ENCODE results near the gene ADAMTS2.

The ADAMTS2 gene

GRCh38 chr5:179280095-179280490, 65.2 kb downstream of the ADAMTS2 start:
- TF ChIP-seq, protein P1, sequence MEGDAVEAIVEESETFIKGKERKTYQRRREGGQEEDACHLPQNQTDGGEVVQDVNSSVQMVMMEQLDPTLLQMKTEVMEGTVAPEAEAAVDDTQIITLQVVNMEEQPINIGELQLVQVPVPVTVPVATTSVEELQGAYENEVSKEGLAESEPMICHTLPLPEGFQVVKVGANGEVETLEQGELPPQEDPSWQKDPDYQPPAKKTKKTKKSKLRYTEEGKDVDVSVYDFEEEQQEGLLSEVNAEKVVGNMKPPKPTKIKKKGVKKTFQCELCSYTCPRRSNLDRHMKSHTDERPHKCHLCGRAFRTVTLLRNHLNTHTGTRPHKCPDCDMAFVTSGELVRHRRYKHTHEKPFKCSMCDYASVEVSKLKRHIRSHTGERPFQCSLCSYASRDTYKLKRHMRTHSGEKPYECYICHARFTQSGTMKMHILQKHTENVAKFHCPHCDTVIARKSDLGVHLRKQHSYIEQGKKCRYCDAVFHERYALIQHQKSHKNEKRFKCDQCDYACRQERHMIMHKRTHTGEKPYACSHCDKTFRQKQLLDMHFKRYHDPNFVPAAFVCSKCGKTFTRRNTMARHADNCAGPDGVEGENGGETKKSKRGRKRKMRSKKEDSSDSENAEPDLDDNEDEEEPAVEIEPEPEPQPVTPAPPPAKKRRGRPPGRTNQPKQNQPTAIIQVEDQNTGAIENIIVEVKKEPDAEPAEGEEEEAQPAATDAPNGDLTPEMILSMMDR (IDR thresholded peaks at IDR 0.05), result no peak

DNA sequence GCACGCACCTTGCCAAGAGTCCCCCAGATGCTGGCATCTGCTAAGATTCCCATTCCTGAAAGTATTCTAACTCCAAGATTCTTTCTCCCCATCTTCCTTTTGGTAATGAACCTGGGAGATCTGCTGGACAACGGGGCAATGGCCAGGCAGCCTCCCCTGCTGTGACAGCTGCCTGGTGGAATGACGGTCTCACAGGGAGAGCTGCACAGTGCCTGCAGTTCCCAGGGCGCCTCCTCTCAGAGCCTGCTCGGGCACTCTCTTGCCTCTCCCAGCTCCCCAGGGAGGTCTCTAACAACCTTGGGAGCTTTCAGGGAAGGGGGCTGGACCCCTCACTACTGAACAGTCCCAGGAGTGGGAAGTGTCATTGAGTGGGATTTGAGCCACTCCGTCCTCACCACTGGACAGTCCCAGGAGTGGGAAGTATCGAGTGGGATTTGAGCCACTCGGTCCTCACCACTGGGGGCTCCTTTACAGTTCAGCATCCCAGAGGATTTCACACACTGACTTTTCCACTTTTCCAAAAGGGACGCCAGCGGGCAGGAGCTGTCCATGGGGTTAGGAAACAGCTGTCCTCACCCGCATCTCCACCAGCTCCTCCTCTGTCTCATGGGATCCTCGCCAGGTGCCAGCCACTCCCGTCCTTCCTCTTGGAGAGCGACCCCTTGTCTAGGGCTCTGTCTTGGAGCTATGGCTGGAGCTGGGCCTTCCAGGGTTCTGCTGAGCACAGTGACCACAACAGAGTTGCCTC, 65.7 kb downstream of the ADAMTS2 start:
- TF ChIP-seq, protein P1 (IDR thresholded peaks at IDR 0.05), result no peak

DNA sequence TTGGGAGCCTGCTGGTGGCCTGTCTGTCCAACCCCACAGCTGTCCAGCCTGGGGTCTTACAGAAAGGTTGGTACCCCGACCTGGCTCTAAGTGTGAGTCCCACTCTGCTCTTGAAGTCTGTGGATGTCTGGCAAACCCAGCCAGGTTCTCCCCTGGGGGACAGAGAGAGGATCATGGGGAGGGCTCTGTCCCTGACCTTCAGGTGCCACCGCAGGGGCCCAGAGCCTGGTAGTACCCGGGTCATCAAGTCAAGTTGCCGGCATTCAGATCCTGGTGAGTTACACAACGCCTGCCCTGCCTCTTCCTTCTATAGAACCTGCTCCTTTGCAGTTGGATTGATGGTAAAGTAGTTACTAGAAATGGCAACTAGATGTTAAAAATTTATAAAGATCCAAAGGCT, 66.7 kb downstream of the ADAMTS2 start:
- TF ChIP-seq, protein P1 (IDR thresholded peaks at IDR 0.05), result no peak

DNA sequence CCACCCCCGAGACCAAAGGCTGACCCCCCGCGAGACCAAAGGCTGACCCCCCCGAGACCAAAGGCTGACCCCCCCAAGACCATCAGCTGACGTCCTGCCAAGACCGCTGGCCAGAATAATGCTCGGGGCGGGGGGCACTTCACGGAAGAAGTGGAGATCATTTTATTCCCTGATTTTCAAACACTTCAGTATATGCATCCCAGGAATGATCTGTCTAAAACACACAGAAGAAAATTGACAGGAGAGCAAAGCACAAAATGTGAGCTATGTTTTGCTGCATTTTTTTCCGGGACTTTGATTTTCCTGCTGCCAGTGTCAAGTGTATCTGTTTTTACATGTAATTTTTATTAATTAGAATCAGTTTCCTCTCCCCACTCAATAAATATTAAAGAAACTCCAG, 67.1 kb downstream of the ADAMTS2 start:
- TF ChIP-seq, protein P1 (IDR thresholded peaks at IDR 0.05), result no peak

- TF ChIP-seq, protein P1 (IDR thresholded peaks at IDR 0.05), result no peak
These were observed 68.3 kb downstream of the ADAMTS2 start for GRCh38 chr5:179276838-179277395.

DNA sequence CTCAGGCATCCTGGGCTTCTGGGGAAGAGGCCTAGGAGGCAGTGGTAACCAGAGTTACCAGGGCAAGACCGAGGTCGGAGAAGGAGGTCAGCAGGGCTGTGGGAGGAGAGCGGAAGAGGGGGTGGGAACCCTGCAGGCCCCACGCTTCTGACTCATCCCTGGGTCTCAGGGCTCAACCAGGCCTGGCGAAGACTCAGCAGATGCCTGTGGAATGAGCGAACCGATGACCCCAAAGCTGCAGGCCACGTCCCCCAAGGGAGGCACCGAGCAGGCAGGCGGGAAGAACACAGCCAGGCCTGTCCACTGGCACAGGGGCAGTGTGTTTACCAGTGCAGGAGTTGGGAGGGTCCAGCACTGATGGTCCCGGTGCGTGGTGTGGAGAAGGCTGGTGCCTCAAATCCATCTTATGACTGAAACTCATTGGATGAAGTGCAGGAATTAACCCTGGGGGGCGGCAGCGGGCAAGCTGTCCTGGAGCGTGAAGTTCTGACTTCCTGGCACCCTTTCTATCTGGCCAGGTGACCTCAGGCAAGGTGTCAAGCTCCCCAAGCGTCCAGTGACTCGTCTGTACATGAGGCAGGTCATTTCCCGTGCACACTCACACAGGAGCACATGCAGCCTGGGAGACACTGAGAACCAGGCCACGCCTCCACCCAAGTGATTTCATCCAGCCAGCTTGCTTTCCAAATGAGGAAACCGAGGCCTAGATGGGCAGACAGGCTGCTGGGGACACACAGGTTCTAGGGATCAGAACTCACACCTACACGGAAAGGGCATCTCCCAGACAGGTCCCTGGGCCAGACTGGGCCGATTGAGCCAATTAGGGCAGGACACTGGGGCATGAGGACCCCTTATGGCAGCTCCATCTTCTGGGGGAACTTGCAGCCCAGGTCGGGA, 69.1 kb downstream of the ADAMTS2 start:
- TF ChIP-seq, protein P1 (IDR thresholded peaks at IDR 0.05), result no peak

DNA sequence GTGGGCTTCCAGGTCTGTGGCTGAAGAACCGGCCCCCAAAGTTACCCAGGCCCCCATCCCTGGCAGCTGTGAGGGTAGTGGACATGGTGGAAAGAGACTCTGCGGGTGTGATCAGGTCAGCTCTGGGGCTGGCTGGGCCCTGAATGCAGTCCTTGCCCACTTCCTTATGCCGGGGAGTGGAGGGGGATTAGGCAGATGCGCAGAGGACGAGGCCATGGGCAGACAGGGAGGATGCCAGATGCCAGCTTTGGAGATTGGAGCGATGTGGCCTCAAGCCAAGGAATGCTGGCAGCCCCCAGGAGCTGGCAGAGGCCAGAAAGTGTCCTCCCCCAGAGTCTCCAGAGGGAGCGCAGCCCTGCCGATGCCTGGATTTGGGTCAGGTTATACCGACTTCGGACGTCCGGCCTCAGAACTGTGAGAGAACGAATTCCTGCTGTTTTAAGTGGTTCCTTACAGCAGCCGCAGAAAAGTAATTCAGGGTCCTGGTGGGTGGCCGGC, 69.8 kb downstream of the ADAMTS2 start:
- TF ChIP-seq, protein P1 (IDR thresholded peaks at IDR 0.05), result no peak

Data from LNCAP (cell line).